ENCODE measurements around the gene BRICD5. TPM values are rescaled to one million over a fixed set of nuclear protein-coding genes. Genes with fewer than 3 reads are reported as not detected.
"Not testable (repeated sequence)": the region's sequence is repeated elsewhere in the genome, so short reads cannot be mapped to it uniquely, and the experiment has no call there.

The BRICD5 gene
- total RNA-seq = 11.9 to 14.4 TPM (median 13.0 TPM) in 3 replicates

GRCh38 chr16:2210386-2211365 is at the start of gene BRICD5:
BRICD5 (minus strand) TSS chr16:2210863; CDS start chr16:2210833, 30 bp downstream.
- DNase-seq (ENCODE audit: low spot score in 2 of 2, unreplicated experiment in 2 of 2) = no peak
- H3K4me1 Mint-ChIP-seq = peaks cover 21% of the 10 kb centered on the region
- peaks cover 6% of the 10 kb centered on the region for H3K36me3 Mint-ChIP-seq
- H3K9me3 Mint-ChIP-seq = no peaks in the 10 kb centered on the region
- H3K27ac Mint-ChIP-seq = no peak within 1 kb of the TSS
- TF ChIP-seq CTCF (IDR thresholded peaks at IDR 0.05; ENCODE audit: unreplicated experiment) = no peak
- no peak within 1 kb of the TSS for H3K4me3 Mint-ChIP-seq
- no peaks in the 10 kb centered on the region for H3K27me3 Mint-ChIP-seq (ENCODE audit: low read depth)

- Mint-ChIP-seq H3K4me1 (peaks cover 5% of the 10 kb centered on the region), H3K4me3 (no peak overlapping the region), H3K36me3 (peaks cover 47% of the 10 kb centered on the region), H3K27me3 (ENCODE audit: low read depth) (no peaks in the 10 kb centered on the region), H3K9me3 (no peaks in the 10 kb centered on the region), H3K27ac (no peak overlapping the region)
- TF ChIP-seq CTCF (IDR thresholded peaks at IDR 0.05; ENCODE audit: unreplicated experiment) = no peak
- DNase-seq (ENCODE audit: low spot score in 2 of 2, unreplicated experiment in 2 of 2) = no peak
Observed at GRCh38 chr16:2260250-2260649, 49.6 kb upstream of the BRICD5 start.

- not testable (repeated sequence) for DNase-seq (ENCODE audit: low spot score in 2 of 2, unreplicated experiment in 2 of 2)
Observed at GRCh38 chr16:2258530-2258929, 47.9 kb upstream of the BRICD5 start.

DNA sequence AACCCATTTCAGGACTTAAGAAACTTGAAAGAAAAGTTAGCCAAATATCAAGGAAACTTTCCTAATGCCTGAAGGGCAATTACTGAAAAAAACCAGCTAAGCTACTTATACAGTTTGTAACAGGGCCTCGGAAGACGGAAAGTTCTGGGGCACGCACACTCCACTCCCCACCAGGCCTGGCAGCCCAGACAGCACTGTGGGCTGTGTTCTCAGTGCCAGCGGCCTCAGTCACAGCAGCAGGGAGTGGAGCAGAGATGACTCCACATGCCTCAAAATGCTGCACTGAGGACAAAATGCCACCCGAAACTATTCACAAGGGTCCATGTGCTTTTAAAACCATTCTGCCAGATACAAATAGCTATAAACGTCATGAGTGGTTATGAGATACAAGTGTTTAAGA is 47.1 kb upstream of the BRICD5 start:
- H3K9me3 Mint-ChIP-seq = no peaks in the 10 kb centered on the region
- H3K4me1 Mint-ChIP-seq = no peaks in the 10 kb centered on the region
- no peaks in the 10 kb centered on the region for H3K27me3 Mint-ChIP-seq (ENCODE audit: low read depth)
- DNase-seq (ENCODE audit: low spot score in 2 of 2, unreplicated experiment in 2 of 2) = no peak
- H3K27ac Mint-ChIP-seq = no peak overlapping the region
- TF ChIP-seq CTCF (IDR thresholded peaks at IDR 0.05; ENCODE audit: unreplicated experiment) = no peak
- H3K36me3 Mint-ChIP-seq = peaks cover 57% of the 10 kb centered on the region
- H3K4me3 Mint-ChIP-seq = no peak overlapping the region

More at GRCh38 chr16:2258530-2258929, 47.9 kb upstream of the BRICD5 start:
- peaks cover 52% of the 10 kb centered on the region for H3K36me3 Mint-ChIP-seq
- not testable (repeated sequence) for H3K4me1 Mint-ChIP-seq; H3K27ac Mint-ChIP-seq; H3K9me3 Mint-ChIP-seq; H3K27me3 Mint-ChIP-seq (ENCODE audit: low read depth); H3K4me3 Mint-ChIP-seq

DNA sequence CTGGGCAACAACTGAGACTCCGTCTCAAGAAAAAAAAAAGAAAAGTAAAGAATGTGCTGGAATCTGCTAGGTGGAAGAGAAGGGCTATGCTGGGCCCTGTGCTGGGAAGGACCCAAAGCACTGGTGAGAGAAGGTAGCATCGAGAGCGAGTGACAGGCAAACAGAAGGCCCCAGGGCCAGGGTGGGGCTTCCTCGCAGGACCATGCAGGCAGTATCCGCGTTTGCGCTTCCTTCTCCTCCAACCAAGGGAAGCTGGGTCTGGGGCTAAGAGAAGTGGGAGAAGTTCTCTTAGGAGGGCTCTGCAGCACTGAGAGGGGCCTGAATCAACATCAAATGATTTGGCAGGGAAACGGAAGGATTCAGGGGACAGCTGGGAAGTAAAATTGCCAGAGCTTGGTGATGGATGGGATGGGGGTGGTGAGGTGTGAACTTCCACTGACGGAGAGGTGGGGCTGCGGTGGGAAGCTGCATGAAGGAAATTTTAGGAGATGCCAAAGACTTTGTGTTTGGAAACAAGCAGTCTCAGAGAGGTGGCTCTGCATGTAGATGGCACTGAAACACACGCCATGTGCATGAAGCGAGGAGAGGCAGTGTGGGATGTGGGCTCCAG is 46.0 kb upstream of the BRICD5 start:
- Mint-ChIP-seq H3K4me3 (no peak overlapping the region), H3K36me3 (peaks cover 49% of the 10 kb centered on the region), H3K27ac (no peak overlapping the region), H3K4me1 (no peaks in the 10 kb centered on the region), H3K9me3 (no peaks in the 10 kb centered on the region), H3K27me3 (ENCODE audit: low read depth) (no peaks in the 10 kb centered on the region)
- TF ChIP-seq CTCF (IDR thresholded peaks at IDR 0.05; ENCODE audit: unreplicated experiment) = no peak
- DNase-seq (ENCODE audit: low spot score in 2 of 2, unreplicated experiment in 2 of 2) = no peak

- no peak for TF ChIP-seq CTCF (IDR thresholded peaks at IDR 0.05; ENCODE audit: unreplicated experiment)
- no peaks in the 10 kb centered on the region for H3K27me3 Mint-ChIP-seq (ENCODE audit: low read depth)
- H3K9me3 Mint-ChIP-seq = no peaks in the 10 kb centered on the region
- DNase-seq (ENCODE audit: low spot score in 2 of 2, unreplicated experiment in 2 of 2) = no peak
- H3K36me3 Mint-ChIP-seq = peaks cover 32% of the 10 kb centered on the region
- H3K27ac Mint-ChIP-seq = peak overlapping the region; percentile 77
- H3K4me1 Mint-ChIP-seq = peaks cover 7% of the 10 kb centered on the region
- H3K4me3 Mint-ChIP-seq = no peak overlapping the region
Observed at GRCh38 chr16:2253293-2253692, 42.6 kb upstream of the BRICD5 start.
